Measurements from ENCODE around the gene TMPRSS15. TPM values are rescaled to one million over a fixed set of nuclear protein-coding genes. Genes with fewer than 3 reads are reported as not detected.

TMPRSS15 gene
- total RNA-seq, 1 donor from 2014 or later, result not detected

DNA sequence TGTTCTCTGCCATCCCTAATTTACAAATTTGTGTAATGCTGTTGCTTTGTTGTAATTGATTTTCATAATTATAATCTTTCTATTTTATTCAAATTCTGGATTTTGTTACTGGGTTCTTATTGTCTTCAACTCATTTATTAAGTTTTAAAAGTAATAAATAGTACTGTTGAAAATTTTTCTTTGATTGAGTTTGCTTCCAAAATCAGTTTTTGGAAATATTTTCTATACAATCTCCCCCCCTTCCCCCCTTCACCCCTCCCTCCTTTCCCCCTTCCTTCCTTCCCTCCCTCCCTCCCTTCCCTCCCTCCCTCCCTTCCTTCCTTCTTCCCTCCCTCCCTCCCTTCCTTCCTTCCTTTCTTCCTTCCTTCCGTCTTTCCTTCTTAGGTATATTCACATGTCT lies 6.0 kb upstream of the TMPRSS15 start:
- Mint-ChIP-seq H3K36me3 (no peaks in the 10 kb centered on the region), H3K4me1 (peaks cover 26% of the 10 kb centered on the region), H3K4me3 (no peak overlapping the region), H3K27ac (no peak overlapping the region), H3K9me3 (no peaks in the 10 kb centered on the region), H3K27me3 (ENCODE audit: insufficient read depth, low read depth) (peaks cover 6% of the 10 kb centered on the region)
- Histone ChIP-seq H3K4me3 (no peak overlapping the region), H3F3A (ENCODE audit: low read depth) (no peaks in the 10 kb centered on the region), H3K79me2 (ENCODE audit: low read depth) (no peaks in the 10 kb centered on the region), H2AFZ (replicated peaks) (no peak overlapping the region), H3K4me1 (peaks cover 25% of the 10 kb centered on the region), H3K36me3 (no peaks in the 10 kb centered on the region), H3K27ac (no peak overlapping the region), H3K9me3 (ENCODE audit: low read depth) (no peaks in the 10 kb centered on the region), H3K27me3 (no peaks in the 10 kb centered on the region), H4K20me1 (ENCODE audit: low read depth) (no peaks in the 10 kb centered on the region), H3K9ac (no peak overlapping the region), H3K4me2 (no peak overlapping the region)
- TF ChIP-seq, protein P1, sequence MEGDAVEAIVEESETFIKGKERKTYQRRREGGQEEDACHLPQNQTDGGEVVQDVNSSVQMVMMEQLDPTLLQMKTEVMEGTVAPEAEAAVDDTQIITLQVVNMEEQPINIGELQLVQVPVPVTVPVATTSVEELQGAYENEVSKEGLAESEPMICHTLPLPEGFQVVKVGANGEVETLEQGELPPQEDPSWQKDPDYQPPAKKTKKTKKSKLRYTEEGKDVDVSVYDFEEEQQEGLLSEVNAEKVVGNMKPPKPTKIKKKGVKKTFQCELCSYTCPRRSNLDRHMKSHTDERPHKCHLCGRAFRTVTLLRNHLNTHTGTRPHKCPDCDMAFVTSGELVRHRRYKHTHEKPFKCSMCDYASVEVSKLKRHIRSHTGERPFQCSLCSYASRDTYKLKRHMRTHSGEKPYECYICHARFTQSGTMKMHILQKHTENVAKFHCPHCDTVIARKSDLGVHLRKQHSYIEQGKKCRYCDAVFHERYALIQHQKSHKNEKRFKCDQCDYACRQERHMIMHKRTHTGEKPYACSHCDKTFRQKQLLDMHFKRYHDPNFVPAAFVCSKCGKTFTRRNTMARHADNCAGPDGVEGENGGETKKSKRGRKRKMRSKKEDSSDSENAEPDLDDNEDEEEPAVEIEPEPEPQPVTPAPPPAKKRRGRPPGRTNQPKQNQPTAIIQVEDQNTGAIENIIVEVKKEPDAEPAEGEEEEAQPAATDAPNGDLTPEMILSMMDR (IDR thresholded peaks at IDR 0.05), result no peak
- TF ChIP-seq EZH2phosphoT487 (IDR thresholded peaks at IDR 0.05) (no peak), EZH2 (IDR thresholded peaks at IDR 0.05) (no peak)
- no peak for DNase-seq (ENCODE audit: low spot score)

DNA sequence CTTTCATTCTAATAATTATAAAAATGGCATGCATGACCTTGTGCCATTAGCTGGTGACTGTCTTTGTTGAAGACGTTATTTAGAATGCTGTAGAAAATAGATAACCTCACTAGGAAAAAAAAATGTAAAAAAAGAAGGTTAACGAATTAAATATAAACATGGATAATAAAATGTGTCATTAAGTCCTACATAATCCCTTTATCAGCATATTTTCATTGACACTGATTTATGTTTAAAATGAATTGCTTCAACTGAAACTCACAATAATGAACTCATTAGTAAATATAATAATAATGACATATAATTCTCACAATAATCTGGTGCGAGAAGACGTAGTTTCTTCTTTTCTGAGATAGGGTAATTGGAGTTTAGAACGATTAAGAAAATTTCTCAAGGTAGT lies 4.7 kb downstream of the TMPRSS15 start:
- no peak overlapping the region for H3K27ac ChIP-seq
- no peaks in the 10 kb centered on the region for H3K79me2 ChIP-seq (ENCODE audit: low read depth)
- H3K4me1 ChIP-seq, result no peaks in the 10 kb centered on the region
- peaks cover 2% of the 10 kb centered on the region for H3K36me3 Mint-ChIP-seq
- H3K36me3 ChIP-seq, result no peaks in the 10 kb centered on the region
- no peak overlapping the region for H3K9ac ChIP-seq
- peaks cover 13% of the 10 kb centered on the region for H3K9me3 Mint-ChIP-seq
- no peaks in the 10 kb centered on the region for H3K27me3 ChIP-seq
- no peak overlapping the region for H3K4me3 Mint-ChIP-seq
- no peak for DNase-seq (ENCODE audit: low spot score)
- no peak overlapping the region for H3K27ac Mint-ChIP-seq
- H3K4me3 ChIP-seq, result no peak overlapping the region
- H3K4me1 Mint-ChIP-seq, result peaks cover 6% of the 10 kb centered on the region
- H3K9me3 ChIP-seq (ENCODE audit: low read depth), result no peaks in the 10 kb centered on the region
- no peaks in the 10 kb centered on the region for H4K20me1 ChIP-seq (ENCODE audit: low read depth)
- H3K27me3 Mint-ChIP-seq (ENCODE audit: insufficient read depth, low read depth), result no peaks in the 10 kb centered on the region
- no peaks in the 10 kb centered on the region for H3F3A ChIP-seq (ENCODE audit: low read depth)
- no peak overlapping the region for H2AFZ ChIP-seq (replicated peaks)
- TF ChIP-seq EZH2phosphoT487 (IDR thresholded peaks at IDR 0.05), result no peak
- TF ChIP-seq, protein P1 (IDR thresholded peaks at IDR 0.05), result no peak
- no peak for TF ChIP-seq EZH2 (IDR thresholded peaks at IDR 0.05)
- no peak overlapping the region for H3K4me2 ChIP-seq

DNA sequence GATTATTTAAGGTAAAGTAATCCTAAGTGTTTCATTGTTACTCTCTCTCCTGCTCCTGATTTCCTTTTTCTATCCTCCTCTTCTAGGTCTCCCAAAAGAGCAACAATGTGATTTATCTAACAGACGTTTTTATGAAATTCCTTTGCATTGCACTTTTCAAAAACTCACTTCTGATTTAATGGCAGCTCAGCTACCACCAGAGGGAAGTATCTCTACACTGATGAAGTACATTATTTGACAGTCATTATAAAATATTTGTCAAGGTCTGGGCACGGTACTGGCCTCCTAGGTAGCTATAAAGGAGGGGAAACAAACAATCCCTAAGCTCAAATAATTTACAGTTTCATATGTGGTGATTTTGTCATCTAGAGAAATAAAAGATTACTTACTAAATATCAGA lies 15.6 kb downstream of the TMPRSS15 start:
- no peaks in the 10 kb centered on the region for H3K27me3 ChIP-seq
- Mint-ChIP-seq H3K27me3 (ENCODE audit: insufficient read depth, low read depth) (peaks cover 2% of the 10 kb centered on the region), H3K4me1 (no peaks in the 10 kb centered on the region), H3K4me3 (no peak overlapping the region), H3K9me3 (peaks cover 8% of the 10 kb centered on the region), H3K36me3 (peaks cover 2% of the 10 kb centered on the region), H3K27ac (no peak overlapping the region)
- no peaks in the 10 kb centered on the region for H3K4me1 ChIP-seq
- no peaks in the 10 kb centered on the region for H3K36me3 ChIP-seq
- no peak overlapping the region for H2AFZ ChIP-seq (replicated peaks)
- H4K20me1 ChIP-seq (ENCODE audit: low read depth), result no peaks in the 10 kb centered on the region
- TF ChIP-seq EZH2 (IDR thresholded peaks at IDR 0.05) (no peak), EZH2phosphoT487 (IDR thresholded peaks at IDR 0.05) (no peak)
- TF ChIP-seq, protein P1 (IDR thresholded peaks at IDR 0.05), result peak; percentile 20
- H3K27ac ChIP-seq, result no peak overlapping the region
- H3K4me3 ChIP-seq, result no peak overlapping the region
- no peak overlapping the region for H3K4me2 ChIP-seq
- no peaks in the 10 kb centered on the region for H3K79me2 ChIP-seq (ENCODE audit: low read depth)
- H3K9ac ChIP-seq, result no peak overlapping the region
- no peak for DNase-seq (ENCODE audit: low spot score)
- H3F3A ChIP-seq (ENCODE audit: low read depth), result no peaks in the 10 kb centered on the region
- H3K9me3 ChIP-seq (ENCODE audit: low read depth), result no peaks in the 10 kb centered on the region
